ENCODE data around the gene NUDCD2.

Gene NUDCD2

GRCh38 chr5:163504079-163504931 lies 44.4 kb upstream of the NUDCD2 start:
- H3K4me2 ChIP-seq, result peak overlapping the region; percentile 88
- H3K79me2 ChIP-seq (ENCODE audit: insufficient read depth, low read depth), result peaks cover 34% of the 10 kb centered on the region
- H3K27me3 ChIP-seq (ENCODE audit: insufficient read depth, low read depth), result no peaks in the 10 kb centered on the region
- peaks cover 14% of the 10 kb centered on the region for H3K4me1 ChIP-seq (ENCODE audit: low read depth, poor library complexity, severe bottlenecking)
- H3K9ac ChIP-seq, result peak overlapping the region; percentile 82
- H4K20me1 ChIP-seq (ENCODE audit: insufficient read depth), result 0 out of 2 replicates have a peak, but pooled peaks cover 6% of the 10 kb centered on the region
- peak overlapping the region; percentile 82 for H3K27ac ChIP-seq
- no peaks in the 10 kb centered on the region for H3K36me3 ChIP-seq (ENCODE audit: insufficient read depth)
- no peak overlapping the region for H3K4me3 ChIP-seq (IDR thresholded peaks at IDR 0.05; ENCODE audit: insufficient read depth, low read depth, low read length)
- TF ChIP-seq CTCF (conservative IDR thresholded peaks at IDR 0.05; ENCODE audit: low read depth, low read length), result no peak
- peak overlapping the region; percentile 88 for H2AFZ ChIP-seq (ENCODE audit: low read depth)

GRCh38 chr5:163503106-163504078 lies 43.5 kb upstream of the NUDCD2 start:
- Histone ChIP-seq H3K4me3 (IDR thresholded peaks at IDR 0.05; ENCODE audit: insufficient read depth, low read depth, low read length) (no peak overlapping the region), H3K79me2 (ENCODE audit: insufficient read depth, low read depth) (peaks cover 25% of the 10 kb centered on the region), H4K20me1 (ENCODE audit: insufficient read depth) (0 out of 2 replicates have a peak, but pooled peaks cover 6% of the 10 kb centered on the region), H3K4me1 (ENCODE audit: low read depth, poor library complexity, severe bottlenecking) (peaks cover 14% of the 10 kb centered on the region), H3K4me2 (peak overlapping the region; percentile 88), H3K27me3 (ENCODE audit: insufficient read depth, low read depth) (no peaks in the 10 kb centered on the region), H3K36me3 (ENCODE audit: insufficient read depth) (no peaks in the 10 kb centered on the region), H3K27ac (peak overlapping the region; percentile 82), H2AFZ (ENCODE audit: low read depth) (peak overlapping the region; percentile 88), H3K9ac (peak overlapping the region; percentile 82; the same call in 1 of the 2 replicates)
- no peak for TF ChIP-seq CTCF (conservative IDR thresholded peaks at IDR 0.05; ENCODE audit: low read depth, low read length)

DNA sequence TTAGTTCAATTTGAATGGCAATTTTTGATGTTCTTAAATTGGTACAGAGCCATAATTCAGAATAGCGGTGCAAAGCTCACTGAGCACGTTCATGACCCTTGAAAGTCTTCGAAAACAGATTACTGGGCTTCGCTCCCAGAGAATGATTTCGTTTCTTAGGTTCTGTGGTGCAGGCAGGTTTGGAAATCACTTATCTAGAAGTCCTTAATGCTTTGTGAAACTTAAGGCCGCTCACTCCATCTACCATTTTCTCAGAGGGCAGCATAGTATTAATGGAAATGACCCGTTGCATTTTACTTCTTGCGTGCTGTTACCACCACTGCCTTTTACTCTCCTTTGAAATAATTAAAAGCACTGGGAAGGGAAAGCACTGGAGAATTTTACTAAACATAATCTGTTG lies 42.6 kb upstream of the NUDCD2 start:
- Histone ChIP-seq H2AFZ (ENCODE audit: low read depth) (peak overlapping the region; percentile 88), H3K4me2 (peak overlapping the region; percentile 88), H3K9ac (peak overlapping the region; percentile 82; the same call in 1 of the 2 replicates), H3K79me2 (ENCODE audit: insufficient read depth, low read depth) (peaks cover 16% of the 10 kb centered on the region), H3K27ac (peak overlapping the region; percentile 82; the same call in 1 of the 2 replicates), H3K4me1 (ENCODE audit: low read depth, poor library complexity, severe bottlenecking) (peaks cover 8% of the 10 kb centered on the region), H3K27me3 (ENCODE audit: insufficient read depth, low read depth) (no peaks in the 10 kb centered on the region), H4K20me1 (ENCODE audit: insufficient read depth) (0 out of 2 replicates have a peak, but pooled peaks cover 6% of the 10 kb centered on the region), H3K36me3 (ENCODE audit: insufficient read depth) (no peaks in the 10 kb centered on the region), H3K4me3 (IDR thresholded peaks at IDR 0.05; ENCODE audit: insufficient read depth, low read depth, low read length) (no peak overlapping the region)
- no peak for TF ChIP-seq CTCF (conservative IDR thresholded peaks at IDR 0.05; ENCODE audit: low read depth, low read length)

DNA sequence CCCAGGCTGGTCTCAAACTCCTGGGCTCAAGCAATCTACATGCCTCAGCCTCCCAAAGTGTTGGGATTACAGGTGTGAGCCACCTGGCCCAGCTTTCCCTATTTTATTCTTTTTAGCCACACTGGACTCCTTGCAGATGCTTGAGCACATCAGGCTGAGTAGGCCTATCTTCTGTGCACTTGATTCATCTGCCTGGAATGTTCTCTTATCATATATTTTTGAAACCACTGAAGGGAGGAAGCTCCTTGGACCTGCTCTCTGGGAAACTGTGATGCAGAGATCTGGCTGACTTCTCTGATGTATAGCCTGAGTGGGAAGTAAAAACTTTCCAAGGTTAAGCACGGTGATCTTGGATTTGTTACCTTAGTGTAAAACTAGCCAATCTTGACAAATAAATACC lies 39.0 kb upstream of the NUDCD2 start:
- H3K9ac ChIP-seq, result no peak overlapping the region
- H3K79me2 ChIP-seq (ENCODE audit: insufficient read depth, low read depth), result no peaks in the 10 kb centered on the region
- TF ChIP-seq CTCF (conservative IDR thresholded peaks at IDR 0.05; ENCODE audit: low read depth, low read length), result no peak
- H2AFZ ChIP-seq (ENCODE audit: low read depth), result no peak overlapping the region
- no peaks in the 10 kb centered on the region for H4K20me1 ChIP-seq (ENCODE audit: insufficient read depth)
- peaks cover 3% of the 10 kb centered on the region for H3K4me1 ChIP-seq (ENCODE audit: low read depth, poor library complexity, severe bottlenecking)
- no peak overlapping the region for H3K27ac ChIP-seq
- no peak overlapping the region for H3K4me3 ChIP-seq (IDR thresholded peaks at IDR 0.05; ENCODE audit: insufficient read depth, low read depth, low read length)
- H3K27me3 ChIP-seq (ENCODE audit: insufficient read depth, low read depth), result no peaks in the 10 kb centered on the region
- no peak overlapping the region for H3K4me2 ChIP-seq
- H3K36me3 ChIP-seq (ENCODE audit: insufficient read depth), result no peaks in the 10 kb centered on the region
